ENCODE data around the gene HECTD1. TPM values are rescaled to one million over a fixed set of nuclear protein-coding genes. Genes with fewer than 3 reads are reported as not detected.
A peak's percentile ranks its signal among the peaks of the same experiment; 100 is the strongest.
"Not testable (repeated sequence)": the region's sequence is repeated elsewhere in the genome, so short reads cannot be mapped to it uniquely, and the experiment has no call there.

The HECTD1 gene
- total and polyA plus RNA-seq, 8 donors: 33.5 to 529 (median 182) TPM

DNA sequence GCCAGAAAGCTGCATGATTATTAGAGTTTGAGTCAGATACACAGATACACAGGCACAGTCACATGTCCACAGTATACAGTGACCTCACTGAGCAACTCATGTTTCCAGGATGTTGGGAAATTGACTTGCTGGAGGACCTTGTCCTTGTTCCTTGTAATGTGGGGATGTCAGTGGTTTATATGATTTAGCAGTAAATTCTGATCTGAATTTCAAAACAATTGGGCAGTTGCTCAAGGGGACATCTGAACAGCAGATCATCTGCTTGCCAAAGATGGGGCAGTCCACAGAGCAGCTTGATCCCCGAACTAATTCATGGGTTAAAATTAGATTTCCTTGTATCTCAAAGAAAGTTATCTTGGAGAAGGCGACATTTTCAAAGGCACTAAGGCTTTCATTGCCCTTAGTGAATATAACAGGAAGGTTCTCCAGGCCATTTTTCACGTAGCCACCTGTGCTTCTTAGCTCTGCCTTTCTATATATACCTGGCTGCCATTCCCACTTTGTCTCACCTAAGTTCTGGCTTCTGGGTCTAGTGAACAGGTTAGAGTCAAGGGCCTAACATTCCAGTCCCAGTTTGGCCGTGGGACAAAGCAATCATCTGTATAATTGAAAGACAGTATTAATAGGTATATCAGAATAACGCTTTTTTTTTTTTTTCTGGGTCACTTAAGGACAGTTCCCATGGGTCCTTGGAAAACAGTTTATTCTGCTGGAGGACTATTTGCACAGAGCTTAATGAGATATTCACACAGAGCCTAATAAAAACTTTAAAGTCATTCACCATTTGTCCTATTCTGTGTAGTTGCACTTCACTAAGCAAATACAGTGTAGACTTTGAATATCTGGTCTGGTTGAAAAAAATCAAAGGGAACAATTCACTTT lies 116.5 kb downstream of the HECTD1 start:
- peaks cover 17 to 23% (median 18%) of the 10 kb centered on the region in 4 donors for H3K4me1 ChIP-seq
- no peak for TF ChIP-seq EP300 (IDR thresholded peaks at IDR 0.05)
- TF ChIP-seq, protein P1, sequence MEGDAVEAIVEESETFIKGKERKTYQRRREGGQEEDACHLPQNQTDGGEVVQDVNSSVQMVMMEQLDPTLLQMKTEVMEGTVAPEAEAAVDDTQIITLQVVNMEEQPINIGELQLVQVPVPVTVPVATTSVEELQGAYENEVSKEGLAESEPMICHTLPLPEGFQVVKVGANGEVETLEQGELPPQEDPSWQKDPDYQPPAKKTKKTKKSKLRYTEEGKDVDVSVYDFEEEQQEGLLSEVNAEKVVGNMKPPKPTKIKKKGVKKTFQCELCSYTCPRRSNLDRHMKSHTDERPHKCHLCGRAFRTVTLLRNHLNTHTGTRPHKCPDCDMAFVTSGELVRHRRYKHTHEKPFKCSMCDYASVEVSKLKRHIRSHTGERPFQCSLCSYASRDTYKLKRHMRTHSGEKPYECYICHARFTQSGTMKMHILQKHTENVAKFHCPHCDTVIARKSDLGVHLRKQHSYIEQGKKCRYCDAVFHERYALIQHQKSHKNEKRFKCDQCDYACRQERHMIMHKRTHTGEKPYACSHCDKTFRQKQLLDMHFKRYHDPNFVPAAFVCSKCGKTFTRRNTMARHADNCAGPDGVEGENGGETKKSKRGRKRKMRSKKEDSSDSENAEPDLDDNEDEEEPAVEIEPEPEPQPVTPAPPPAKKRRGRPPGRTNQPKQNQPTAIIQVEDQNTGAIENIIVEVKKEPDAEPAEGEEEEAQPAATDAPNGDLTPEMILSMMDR (IDR thresholded peaks at IDR 0.05): no peak
- TF ChIP-seq POLR2AphosphoS5 (IDR thresholded peaks at IDR 0.05): peak in 2 of 3 donors; percentile 34 to 85
- intact Hi-C loops (cut with DNase I; ENCODE audit: low total_unique reads): no loop called here
- peaks cover 0 to under 1% (median 0%) of the 10 kb centered on the region in 4 donors for H3K36me3 ChIP-seq
- WGBS, 5 donors: 32 to 59% (median 40%) methylated on average over 5 of the region's 5 CpGs
- H3K27ac ChIP-seq: peak overlapping the region; percentile 64 to 88 (median 76)
- H3K4me3 ChIP-seq: no peak overlapping the region
- H3K9me3 ChIP-seq: no peaks in the 10 kb centered on the region
- no peaks in the 10 kb centered on the region for H3K27me3 ChIP-seq
- peak in 1 of 2 donors; percentile 66 for DNase-seq

DNA sequence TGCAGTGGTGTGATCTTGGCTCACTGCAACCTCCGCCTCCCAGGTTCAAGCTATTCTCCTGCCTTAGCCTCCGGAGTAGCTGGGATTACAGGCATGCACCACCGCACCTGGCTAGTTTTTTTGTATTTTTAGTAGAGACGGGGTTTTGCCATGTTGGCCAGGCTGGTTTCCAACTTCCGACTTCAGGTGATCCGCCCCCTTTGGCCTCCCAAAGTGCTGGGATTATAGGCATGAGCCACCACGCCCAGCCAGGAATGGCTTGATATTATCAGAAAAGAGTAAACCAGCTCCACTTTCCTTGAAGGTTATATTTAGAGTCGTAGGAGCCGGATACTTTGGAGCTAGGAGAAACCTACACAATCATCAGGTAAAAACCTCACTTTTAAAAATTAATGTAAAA lies 121.1 kb downstream of the HECTD1 start:
- not testable (repeated sequence) for H3K9me3 ChIP-seq, H3K27me3 ChIP-seq, H3K27ac ChIP-seq, H3K4me3 ChIP-seq
- peaks cover 0 to 13% (median 10%) of the 10 kb centered on the region in 4 donors for H3K36me3 ChIP-seq
- intact Hi-C loops (cut with DNase I; ENCODE audit: low total_unique reads): loop anchor here (10.0 kb wide), 1 partner anchor 102 kb away; no protein-coding TSS in a partner anchor
- peaks cover 15 to 19% (median 17%) of the 10 kb centered on the region in 4 donors for H3K4me1 ChIP-seq
- DNase-seq: peak in 1 of 2 donors; percentile 50
- WGBS, 5 donors: 46 to 78% (median 57%) methylated on average over 9 of the region's 9 CpGs

DNA sequence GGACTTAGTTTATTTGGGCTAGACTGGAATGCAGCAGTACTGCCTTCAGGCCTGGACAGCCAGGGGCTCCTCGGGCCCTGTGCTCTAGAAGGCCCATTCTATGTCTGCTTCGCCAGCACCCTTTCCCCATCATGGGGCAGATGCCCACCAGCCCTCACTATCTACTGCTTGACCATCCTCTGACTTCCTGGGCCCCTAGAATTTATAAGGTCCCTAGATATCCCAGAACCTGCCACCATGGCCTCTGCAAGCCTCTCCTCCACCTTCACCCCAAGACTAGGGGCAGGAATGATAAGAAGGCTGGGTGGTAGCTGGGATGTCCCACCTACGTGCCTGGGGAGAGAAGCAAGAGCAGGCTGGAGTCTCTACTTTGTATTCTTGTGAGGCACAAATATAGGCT lies 122.6 kb downstream of the HECTD1 start:
- Histone ChIP-seq H3K27ac (no peak overlapping the region), H3K4me1 (peaks cover 1 to 10% (median 3%) of the 10 kb centered on the region in 4 donors), H3K4me3 (no peak overlapping the region), H3K27me3 (no peaks in the 10 kb centered on the region), H3K36me3 (peaks cover 0 to 22% (median 18%) of the 10 kb centered on the region in 4 donors), H3K9me3 (no peaks in the 10 kb centered on the region)
- no peak for DNase-seq
- WGBS, 5 donors: 93 to 100% (median 97%) methylated on average over 3 of the region's 3 CpGs
- TF ChIP-seq EP300 (IDR thresholded peaks at IDR 0.05): no peak
- TF ChIP-seq, protein P1 (IDR thresholded peaks at IDR 0.05): no peak
- TF ChIP-seq POLR2A (IDR thresholded peaks at IDR 0.05): no peak
- no peak for TF ChIP-seq POLR2AphosphoS5 (IDR thresholded peaks at IDR 0.05)
- intact Hi-C loops (cut with DNase I; ENCODE audit: low total_unique reads): loop anchor here (10.0 kb wide), 1 partner anchor 100 kb away; no protein-coding TSS in a partner anchor

DNA sequence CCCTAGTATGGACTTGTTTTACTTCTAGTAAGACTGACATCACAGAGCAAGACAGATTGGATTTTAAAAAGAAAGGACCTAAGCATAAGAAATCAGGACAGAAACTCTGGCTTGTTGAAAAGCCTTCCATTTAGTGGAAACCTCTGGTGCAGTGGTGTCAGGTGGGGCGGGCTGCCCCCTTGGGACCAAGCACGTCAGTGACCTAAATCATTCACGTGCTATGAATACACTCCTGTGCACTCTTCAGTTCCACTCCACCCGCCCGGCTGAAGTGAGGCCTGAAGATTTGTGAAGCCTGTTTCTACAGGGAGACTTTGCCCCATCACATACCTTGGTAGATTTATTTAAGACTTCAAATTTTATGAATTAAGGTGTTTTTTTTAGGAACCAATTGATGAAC lies 123.2 kb downstream of the HECTD1 start:
- H3K4me1 ChIP-seq: peaks cover 0 to 11% (median 2%) of the 10 kb centered on the region in 4 donors
- TF ChIP-seq, protein P1 (IDR thresholded peaks at IDR 0.05): no peak
- TF ChIP-seq POLR2AphosphoS5 (IDR thresholded peaks at IDR 0.05) (no peak), POLR2A (IDR thresholded peaks at IDR 0.05) (no peak), EP300 (IDR thresholded peaks at IDR 0.05) (no peak)
- no peak for DNase-seq
- H3K27me3 ChIP-seq: no peaks in the 10 kb centered on the region
- peaks cover 0 to 22% (median 18%) of the 10 kb centered on the region in 4 donors for H3K36me3 ChIP-seq
- H3K27ac ChIP-seq: no peak overlapping the region
- no peaks in the 10 kb centered on the region for H3K9me3 ChIP-seq
- 69 to 92% (median 87%) methylated on average over 5 of the region's 5 CpGs for WGBS, 5 donors
- intact Hi-C loops (cut with DNase I; ENCODE audit: low total_unique reads): loop anchor here (10.0 kb wide), 1 partner anchor 100 kb away; no protein-coding TSS in a partner anchor
- no peak overlapping the region for H3K4me3 ChIP-seq

Measured in stomach (tissue), 9 donors.